ENCODE results near the gene ITPR1.

DNA sequence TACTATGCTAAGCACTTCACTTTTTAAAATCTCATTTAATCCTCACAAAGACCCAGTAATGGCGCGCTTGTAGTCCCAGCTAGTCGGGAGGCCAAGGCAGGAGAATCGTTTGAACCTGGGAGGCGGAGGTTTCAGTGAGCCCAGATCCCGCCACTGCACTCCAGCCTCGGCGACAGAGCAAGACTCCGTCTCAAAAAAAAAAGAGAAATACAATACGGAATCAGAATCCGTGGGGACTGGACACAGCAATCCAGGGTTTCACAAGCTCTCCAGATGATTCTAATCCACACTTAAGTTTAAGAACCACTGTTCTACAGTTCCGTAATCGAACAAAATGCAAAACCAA lies 25.7 kb upstream of the ITPR1 start:
- TF ChIP-seq EZH2 (IDR thresholded peaks at IDR 0.05; ENCODE audit: borderline replicate concordance, insufficient read depth, low read length, poor library complexity, severe bottlenecking) (no peak), POLR2AphosphoS5 (IDR thresholded peaks at IDR 0.05) (no peak), EP300 (conservative IDR thresholded peaks at IDR 0.05; ENCODE audit: poor library complexity, severe bottlenecking) (no peak), MXI1 (conservative IDR thresholded peaks at IDR 0.05; ENCODE audit: poor library complexity, severe bottlenecking) (no peak), SMC3 (conservative IDR thresholded peaks at IDR 0.05; ENCODE audit: poor library complexity) (no peak), RAD21 (conservative IDR thresholded peaks at IDR 0.05) (no peak), TAF1 (IDR thresholded peaks at IDR 0.05; ENCODE audit: low read depth) (no peak)
- TF ChIP-seq, protein P1, sequence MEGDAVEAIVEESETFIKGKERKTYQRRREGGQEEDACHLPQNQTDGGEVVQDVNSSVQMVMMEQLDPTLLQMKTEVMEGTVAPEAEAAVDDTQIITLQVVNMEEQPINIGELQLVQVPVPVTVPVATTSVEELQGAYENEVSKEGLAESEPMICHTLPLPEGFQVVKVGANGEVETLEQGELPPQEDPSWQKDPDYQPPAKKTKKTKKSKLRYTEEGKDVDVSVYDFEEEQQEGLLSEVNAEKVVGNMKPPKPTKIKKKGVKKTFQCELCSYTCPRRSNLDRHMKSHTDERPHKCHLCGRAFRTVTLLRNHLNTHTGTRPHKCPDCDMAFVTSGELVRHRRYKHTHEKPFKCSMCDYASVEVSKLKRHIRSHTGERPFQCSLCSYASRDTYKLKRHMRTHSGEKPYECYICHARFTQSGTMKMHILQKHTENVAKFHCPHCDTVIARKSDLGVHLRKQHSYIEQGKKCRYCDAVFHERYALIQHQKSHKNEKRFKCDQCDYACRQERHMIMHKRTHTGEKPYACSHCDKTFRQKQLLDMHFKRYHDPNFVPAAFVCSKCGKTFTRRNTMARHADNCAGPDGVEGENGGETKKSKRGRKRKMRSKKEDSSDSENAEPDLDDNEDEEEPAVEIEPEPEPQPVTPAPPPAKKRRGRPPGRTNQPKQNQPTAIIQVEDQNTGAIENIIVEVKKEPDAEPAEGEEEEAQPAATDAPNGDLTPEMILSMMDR (IDR thresholded peaks at IDR 0.05; ENCODE audit: poor library complexity, severe bottlenecking), result no peak
- TF ChIP-seq, protein P2, sequence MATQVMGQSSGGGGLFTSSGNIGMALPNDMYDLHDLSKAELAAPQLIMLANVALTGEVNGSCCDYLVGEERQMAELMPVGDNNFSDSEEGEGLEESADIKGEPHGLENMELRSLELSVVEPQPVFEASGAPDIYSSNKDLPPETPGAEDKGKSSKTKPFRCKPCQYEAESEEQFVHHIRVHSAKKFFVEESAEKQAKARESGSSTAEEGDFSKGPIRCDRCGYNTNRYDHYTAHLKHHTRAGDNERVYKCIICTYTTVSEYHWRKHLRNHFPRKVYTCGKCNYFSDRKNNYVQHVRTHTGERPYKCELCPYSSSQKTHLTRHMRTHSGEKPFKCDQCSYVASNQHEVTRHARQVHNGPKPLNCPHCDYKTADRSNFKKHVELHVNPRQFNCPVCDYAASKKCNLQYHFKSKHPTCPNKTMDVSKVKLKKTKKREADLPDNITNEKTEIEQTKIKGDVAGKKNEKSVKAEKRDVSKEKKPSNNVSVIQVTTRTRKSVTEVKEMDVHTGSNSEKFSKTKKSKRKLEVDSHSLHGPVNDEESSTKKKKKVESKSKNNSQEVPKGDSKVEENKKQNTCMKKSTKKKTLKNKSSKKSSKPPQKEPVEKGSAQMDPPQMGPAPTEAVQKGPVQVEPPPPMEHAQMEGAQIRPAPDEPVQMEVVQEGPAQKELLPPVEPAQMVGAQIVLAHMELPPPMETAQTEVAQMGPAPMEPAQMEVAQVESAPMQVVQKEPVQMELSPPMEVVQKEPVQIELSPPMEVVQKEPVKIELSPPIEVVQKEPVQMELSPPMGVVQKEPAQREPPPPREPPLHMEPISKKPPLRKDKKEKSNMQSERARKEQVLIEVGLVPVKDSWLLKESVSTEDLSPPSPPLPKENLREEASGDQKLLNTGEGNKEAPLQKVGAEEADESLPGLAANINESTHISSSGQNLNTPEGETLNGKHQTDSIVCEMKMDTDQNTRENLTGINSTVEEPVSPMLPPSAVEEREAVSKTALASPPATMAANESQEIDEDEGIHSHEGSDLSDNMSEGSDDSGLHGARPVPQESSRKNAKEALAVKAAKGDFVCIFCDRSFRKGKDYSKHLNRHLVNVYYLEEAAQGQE (IDR thresholded peaks at IDR 0.05; ENCODE audit: borderline replicate concordance), result no peak

Data from neural cell (in vitro differentiated cells).